Spleen (tissue), 11 donors: ENCODE results near the gene EEF1AKMT3. TPM values are rescaled to one million over a fixed set of nuclear protein-coding genes. Genes with fewer than 3 reads are reported as not detected.
A peak's percentile ranks its signal among the peaks of the same experiment; 100 is the strongest.

Experiments
- DNase-seq: peaks from one replicate; pipeline ENCODE4 v3.0.0-alpha.2; 2020
- H3K27ac ChIP-seq, 8 donors: fragments of 200-600 bp; sonication (generic) in 7 of 8; 1 replicate in 4 of 8; 2 replicates in 4 of 8; pipeline versions ENCODE4 v1.5.0 to v1.8.0; 2016 to 2021; ENCODE audit warnings: inconsistent platforms in 4 of 8, mild to moderate bottlenecking in 4 of 8, moderate library complexity in 1 of 8
- H3K27me3 ChIP-seq, 7 donors: fragments of 200-600 bp; sonication (generic) in 6 of 7; replicated peaks in 1 of 7; 1 replicate in 4 of 7; 2 replicates in 3 of 7; pipeline versions ENCODE4 v1.5.0 to v1.8.0; 2016 to 2021; ENCODE audit warnings: inconsistent platforms in 3 of 7, mild to moderate bottlenecking in 1 of 7
- H3K36me3 ChIP-seq, 6 donors: fragments of 200-600 bp; sonication (generic) in 5 of 6; 1 replicate in 4 of 6; 2 replicates in 2 of 6; pipeline versions ENCODE4 v1.5.0 to v1.8.0; 2016 to 2021; ENCODE audit warnings: inconsistent platforms in 2 of 6
- H3K4me1 ChIP-seq, 6 donors: fragments of 200-600 bp; sonication (generic) in 5 of 6; 1 replicate in 3 of 6; 2 replicates in 3 of 6; pipeline versions ENCODE4 v1.5.0 to v1.8.0; 2016 to 2021; ENCODE audit warnings: inconsistent platforms in 3 of 6
- H3K4me3 ChIP-seq, 8 donors: fragments of 200-600 bp; sonication (generic) in 7 of 8; 1 replicate in 4 of 8; 2 replicates in 4 of 8; pipeline versions ENCODE4 v1.5.0 to v1.8.0; 2016 to 2021; ENCODE audit warnings: inconsistent platforms in 4 of 8, mild to moderate bottlenecking in 4 of 8, moderate library complexity in 2 of 8
- H3K9me3 ChIP-seq, 8 donors: fragments of 200-600 bp; sonication (generic) in 7 of 8; 1 replicate in 4 of 8; 2 replicates in 4 of 8; pipeline versions ENCODE4 v1.5.0 to v1.8.0; 2016 to 2021; ENCODE audit warnings: inconsistent platforms in 4 of 8
- CTCF ChIP-seq, 11 experiments: fragments of 200-600 bp in 7 of 11; fragments of 450-650 bp in 4 of 11; sonication (generic) in 4 of 11; IDR thresholded peaks in 8 of 11; conservative IDR thresholded peaks in 3 of 11; 1 replicate in 7 of 11; 2 replicates in 4 of 11; pipeline versions ENCODE4 v1.4.0 to v1.8.0; 2016 to 2021; ENCODE audit warnings: antibody characterized with exemption in 11 of 11, inconsistent platforms in 4 of 11, mild to moderate bottlenecking in 1 of 11
- POLR2A ChIP-seq, 3 donors: fragments of 450-650 bp; IDR thresholded peaks; one replicate each; pipeline ENCODE4 v1.5.1; 2017; ENCODE audit warnings: antibody characterized with exemption in 3 of 3, mild to moderate bottlenecking in 1 of 3
- POLR2AphosphoS5 ChIP-seq, 3 donors: sonication (generic); formaldehyde crosslinking; IDR thresholded peaks; one replicate each; pipeline ENCODE4 v1.5.1; 2017; ENCODE audit warnings: antibody characterized with exemption in 3 of 3
- WGBS, 5 donors: extraction: QIAGEN DNeasy Blood & Tissue Kit in 3 of 5; methylation state at CpG; one replicate each; pipeline versions ENCODE4 v1.1.5 to v1.1.7; 2013 to 2018; 5-methylcytosine and 5-hydroxymethylcytosine counted together
- intact Hi-C: fragments of 100-400 bp; cut with DNase I; formaldehyde crosslinking; loops from one replicate; pipeline ENCODE4 v1.15.0; 2023; ENCODE audit warnings: low total_unique reads
- polyA plus RNA-seq, 3 donors: library from polyadenylated mRNA; stranded (reverse); fragments of 200-250 nt; gene quantifications; one replicate each; pipeline ENCODE4 v1.2.1, GENCODE V29; 2013
- total RNA-seq, 7 donors: library from RNA; depleted of rRNA in 3 of 7; stranded (reverse); fragments of >200 nt in 3 of 7; fragmentation: NEBNext Ultra II Directional in 4 of 7; extraction: Animal tissue kit (Norgen Biotek cat#: 25700) in 4 of 7; gene quantifications; one replicate each; pipeline versions ENCODE4 v1.1.0 to v1.2.1, GENCODE V29; 2016 to 2021
- donor health status: healthy with polysubstance abuse.
- donor health status: DM: no; HTN: no; CAD: no; lungs with moderate emphysema.
- donor health status: DM: no; HTN: no; CAD: no.
- donor health status: Bipolar disorder and iron deficiency.
- donor health status: healthy.
- donor health status: DM: no; HTN: no; CAD: no.
- donor health status: DM: yes; HTN: yes; CAD: no.

The EEF1AKMT3 gene
- total and polyA plus RNA-seq, 10 donors: 1.2 to 9.5 (median 4.4) TPM

- Histone ChIP-seq H3K4me1 (peaks cover 14 to 57% (median 41%) of the 10 kb centered on the region in 6 donors), H3K27me3 (no peaks in the 10 kb centered on the region), H3K4me3 (peak within 1 kb of the TSS; percentile 64 to 99 (median 94)), H3K9me3 (no peaks in the 10 kb centered on the region), H3K36me3 (peaks cover 0 to 41% (median 28%) of the 10 kb centered on the region in 6 donors), H3K27ac (peak within 1 kb of the TSS; percentile 59 to 86 (median 80))
- DNase-seq: peak; percentile 99
- TF ChIP-seq CTCF (IDR thresholded peaks at IDR 0.05 in 8 of 11, conservative IDR thresholded peaks at IDR 0.05 in 3 of 11) (peak; percentile 82 to 99 (median 93)), POLR2AphosphoS5 (IDR thresholded peaks at IDR 0.05) (peak; percentile 95 to 97 (median 96)), POLR2A (IDR thresholded peaks at IDR 0.05) (no peak)
- intact Hi-C loops: no loop called here
- WGBS, 5 donors: 1 to 2% (median 1%) methylated on average over 42 to 45 of the region's 45 CpGs
Observed at GRCh38 chr12:57782608-57783465, 10.4 kb downstream of the EEF1AKMT3 start, which contains the start of gene TSFM. TSS of gene TSFM (plus strand) at chr12:57782787. CDS start at chr12:57782802, 15 bp downstream.

- DNase-seq: no peak
- intact Hi-C loops: no loop called here
- peaks cover 14 to 57% (median 41%) of the 10 kb centered on the region in 6 donors for H3K4me1 ChIP-seq
- no peaks in the 10 kb centered on the region for H3K27me3 ChIP-seq
- peak overlapping the region; percentile 64 to 99 (median 94) for H3K4me3 ChIP-seq
- H3K9me3 ChIP-seq: no peaks in the 10 kb centered on the region
- H3K36me3 ChIP-seq: peaks cover 0 to 47% (median 34%) of the 10 kb centered on the region in 6 donors
- no peak for TF ChIP-seq POLR2A (IDR thresholded peaks at IDR 0.05)
- TF ChIP-seq CTCF (IDR thresholded peaks at IDR 0.05 in 8 of 11, conservative IDR thresholded peaks at IDR 0.05 in 3 of 11): no peak
- no peak for TF ChIP-seq POLR2AphosphoS5 (IDR thresholded peaks at IDR 0.05)
- H3K27ac ChIP-seq: peak overlapping the region in 3 of 8 donors; percentile 82 to 84 (median 83)
- 86 to 93% (median 89%) methylated on average over 12 of the region's 12 CpGs for WGBS, 5 donors
Observed at GRCh38 chr12:57783466-57783801, 11.0 kb downstream of the EEF1AKMT3 start.

DNA sequence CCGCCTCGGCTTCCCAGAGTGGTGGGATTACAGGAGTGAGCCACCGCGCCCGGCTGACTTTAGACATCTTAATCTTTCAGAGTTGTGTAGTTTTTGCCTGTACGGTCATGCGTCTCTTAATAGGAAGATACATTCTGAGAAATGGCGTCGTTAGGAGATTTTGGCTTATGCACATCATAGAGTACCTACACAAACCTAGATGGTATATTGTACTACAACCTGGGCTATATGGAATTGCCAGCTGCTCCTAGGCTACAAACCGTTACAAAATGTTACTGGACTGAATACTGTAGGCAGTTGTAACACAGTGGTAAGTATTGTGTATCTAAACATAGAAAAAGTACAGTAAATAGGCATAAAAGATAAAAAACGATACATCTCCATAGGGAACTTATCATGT is 11.4 kb downstream of the EEF1AKMT3 start:
- H3K4me3 ChIP-seq: peak overlapping the region in 6 of 8 donors; percentile 84 to 98 (median 94)

More for the DNA sequence above, 11.4 kb downstream of the EEF1AKMT3 start:
- DNase-seq: no peak
- H3K27me3 ChIP-seq: no peaks in the 10 kb centered on the region
- 93 to 97% (median 94%) methylated on average over 11 of the region's 11 CpGs for WGBS, 5 donors
- H3K9me3 ChIP-seq: no peaks in the 10 kb centered on the region
- peaks cover 0 to 51% (median 39%) of the 10 kb centered on the region in 6 donors for H3K36me3 ChIP-seq
- H3K27ac ChIP-seq: no peak overlapping the region
- peaks cover 14 to 57% (median 41%) of the 10 kb centered on the region in 6 donors for H3K4me1 ChIP-seq
- intact Hi-C loops: no loop called here
- no peak for TF ChIP-seq POLR2AphosphoS5 (IDR thresholded peaks at IDR 0.05)
- no peak for TF ChIP-seq POLR2A (IDR thresholded peaks at IDR 0.05)
- TF ChIP-seq CTCF (IDR thresholded peaks at IDR 0.05 in 8 of 11, conservative IDR thresholded peaks at IDR 0.05 in 3 of 11): no peak
